Stimulated activated naive CD4-positive, alpha-beta T cell treated with Interleukin-2 at 50 U/mL for 16 hours (primary cell): ENCODE measurements around the gene COL26A1.

ENCODE experiments used
- DNase-seq: peaks from one replicate; lab custom pipeline; 2025; lab: John Stamatoyannopoulos, UW

The COL26A1 gene

DNA sequence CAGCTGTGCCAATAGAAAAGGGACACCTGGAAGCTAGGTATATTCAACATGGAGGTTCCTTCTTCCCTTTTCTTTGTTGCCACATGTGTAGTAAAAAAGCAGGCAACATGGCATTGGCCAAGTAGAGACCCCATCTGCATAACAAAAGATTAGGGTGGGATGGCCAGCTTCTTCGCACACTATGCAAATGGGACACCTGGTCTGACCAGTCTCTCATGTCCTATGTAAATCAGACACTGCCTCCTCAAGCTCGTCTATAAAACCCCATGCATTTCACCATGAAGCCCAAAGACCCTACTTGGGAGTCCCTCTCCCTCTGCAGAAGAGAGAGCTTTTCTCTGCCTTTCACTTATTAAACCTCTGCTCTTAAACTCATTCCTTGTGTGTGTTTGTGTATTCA lies 212.5 kb downstream of the COL26A1 start:
- DNase-seq: no peak

DNA sequence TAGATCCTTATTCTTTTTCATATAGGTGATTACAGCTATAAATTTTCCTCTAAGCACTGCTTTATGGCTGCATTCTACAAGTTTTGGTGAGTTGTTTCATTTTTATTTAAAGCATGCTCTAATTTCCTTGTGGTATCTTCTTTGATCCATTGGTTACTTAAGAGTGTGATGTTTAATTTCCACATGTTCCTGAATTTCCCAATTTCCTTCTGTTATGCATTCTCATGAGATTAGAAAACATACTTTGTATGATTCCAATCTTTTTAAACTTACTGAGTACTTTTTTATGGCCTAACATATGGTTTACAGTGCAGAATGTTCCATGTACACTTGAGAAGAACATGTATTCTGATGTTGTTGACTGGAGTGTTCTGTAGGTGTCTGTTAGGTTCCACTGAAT lies 213.0 kb downstream of the COL26A1 start:
- no peak for DNase-seq

DNA sequence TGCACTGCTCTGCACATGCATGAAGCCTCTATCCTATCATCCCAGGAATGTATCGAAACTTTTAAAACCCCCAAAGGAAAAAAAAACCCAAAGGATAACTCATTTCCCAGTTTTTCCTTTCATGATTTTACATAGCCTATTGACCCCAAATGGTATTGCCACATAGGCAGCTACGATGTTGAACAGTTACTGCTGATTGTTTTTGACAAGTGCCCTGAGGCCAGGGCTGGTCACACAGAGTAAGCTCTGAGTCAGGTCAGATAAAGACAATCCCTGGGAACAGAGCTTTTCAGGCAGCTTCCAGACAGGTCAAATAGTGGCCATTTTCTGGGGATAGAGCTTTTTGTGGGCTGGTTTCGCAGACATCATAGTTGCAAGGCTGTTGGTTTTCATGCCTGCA lies 214.3 kb downstream of the COL26A1 start:
- DNase-seq: no peak

DNA sequence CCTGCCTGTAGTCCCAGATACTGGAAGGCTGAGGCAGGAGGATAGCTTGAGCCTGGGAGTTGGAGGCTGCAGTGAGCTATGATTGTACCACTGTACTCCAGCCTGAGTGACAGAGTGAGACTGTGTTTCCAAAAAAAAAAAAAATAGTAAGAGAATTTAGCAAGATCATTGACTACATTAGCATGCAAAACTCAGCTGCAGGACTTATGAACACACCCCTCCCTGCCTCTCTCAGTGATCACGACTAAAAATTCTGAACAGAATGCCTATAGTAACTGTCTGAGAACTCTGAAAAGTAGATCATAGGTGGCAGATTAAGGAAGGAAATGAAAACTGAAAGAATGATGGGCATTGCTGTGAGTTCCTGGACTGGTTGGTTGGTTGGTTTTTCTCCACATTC lies 215.9 kb downstream of the COL26A1 start:
- DNase-seq: no peak

DNA sequence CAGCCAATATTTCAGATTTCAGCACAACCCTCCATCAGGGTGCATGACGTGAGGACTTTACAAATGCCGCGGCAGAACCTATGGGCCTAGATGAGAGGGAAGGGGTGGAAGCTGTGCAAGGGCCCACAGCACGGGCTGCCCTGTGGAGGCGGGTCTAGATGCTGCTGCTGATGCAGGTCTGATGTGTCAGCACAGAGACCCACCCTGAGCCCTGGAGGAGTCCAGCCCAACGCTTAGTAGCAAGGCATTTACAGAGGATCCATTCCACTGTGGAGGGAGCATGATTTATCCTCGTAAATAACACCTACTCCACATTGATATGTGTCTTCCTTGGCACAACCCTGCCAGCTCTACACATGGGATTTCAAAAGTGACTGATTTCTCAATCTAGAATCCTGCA lies 217.9 kb downstream of the COL26A1 start:
- DNase-seq: no peak

DNA sequence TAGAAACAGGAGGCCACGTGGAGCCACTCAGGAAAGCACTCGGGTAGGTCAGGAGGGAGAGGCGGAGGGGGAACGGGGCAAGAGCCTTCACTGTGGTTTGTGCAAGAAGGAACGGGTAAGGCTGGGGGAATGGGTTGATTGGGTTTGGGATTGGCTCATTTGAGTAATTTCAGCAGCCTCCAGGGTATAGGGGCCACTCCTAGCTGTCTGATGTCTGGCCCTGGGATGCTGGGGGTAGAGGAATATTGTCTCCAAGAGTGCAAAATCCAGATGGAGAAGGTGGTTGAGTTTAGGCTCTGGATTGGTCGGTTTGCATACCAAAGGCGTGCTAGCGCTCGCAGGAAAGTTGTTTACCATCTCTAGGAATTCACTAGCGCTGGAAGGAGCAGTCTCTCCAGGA lies 219.2 kb downstream of the COL26A1 start:
- DNase-seq: no peak

DNA sequence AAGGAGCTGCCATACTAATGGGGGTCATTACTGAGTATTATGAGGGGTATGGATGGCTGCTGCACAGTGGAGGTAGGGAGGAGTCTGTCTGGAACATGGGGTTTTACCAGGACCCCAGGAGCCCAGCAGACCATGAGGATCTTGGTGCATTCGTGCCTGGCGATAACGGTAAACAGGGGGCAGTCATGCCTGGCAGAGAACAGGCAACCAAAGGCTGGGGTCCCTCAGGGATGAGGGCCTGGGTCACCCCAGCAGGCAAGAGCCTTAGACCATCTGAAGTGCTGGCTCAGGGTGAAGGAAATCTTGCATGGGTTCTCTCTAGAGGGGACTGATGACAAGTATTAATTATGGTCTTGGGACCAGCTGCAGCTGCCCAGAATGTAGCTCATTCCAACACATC lies 220.3 kb downstream of the COL26A1 start:
- no peak for DNase-seq

DNA sequence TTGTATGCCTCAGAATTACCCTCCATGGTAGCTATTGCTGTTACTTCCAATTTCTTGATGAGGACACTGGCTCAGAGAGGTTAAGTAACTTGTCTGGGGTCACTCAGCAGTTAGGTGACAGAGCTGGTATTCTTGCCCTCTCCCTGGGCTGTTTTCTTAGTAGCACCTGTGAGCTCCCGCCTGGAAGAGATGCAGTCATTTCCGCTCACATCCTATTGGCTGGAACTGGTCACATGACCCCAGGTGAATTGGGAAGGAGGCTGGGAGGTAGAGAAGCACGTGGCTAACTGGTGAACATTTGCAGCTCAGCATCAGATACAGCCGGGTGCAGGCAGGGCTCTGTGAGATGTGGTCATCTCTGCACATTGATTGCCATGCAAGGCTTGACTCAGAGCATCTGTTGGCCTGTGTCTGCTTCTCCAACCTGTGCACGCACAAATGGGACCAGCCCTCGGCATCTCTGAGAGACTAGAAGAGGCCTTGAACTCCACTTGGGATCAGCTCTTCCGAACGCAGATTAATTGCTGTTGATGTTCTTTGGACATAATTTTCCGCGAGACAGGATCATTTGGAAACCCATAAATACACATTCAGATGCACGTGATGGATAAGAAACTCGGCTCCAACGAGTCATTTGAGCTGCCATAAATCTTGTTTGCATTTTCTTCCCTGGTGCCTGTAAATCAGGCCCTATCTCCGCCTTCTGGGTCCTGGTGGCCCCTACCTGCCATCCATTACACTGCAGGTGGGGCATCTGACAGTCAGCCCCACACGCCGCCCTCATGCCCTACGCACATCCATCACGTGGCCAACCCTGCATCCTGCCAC lies 223.6 kb downstream of the COL26A1 start:
- no peak for DNase-seq

DNA sequence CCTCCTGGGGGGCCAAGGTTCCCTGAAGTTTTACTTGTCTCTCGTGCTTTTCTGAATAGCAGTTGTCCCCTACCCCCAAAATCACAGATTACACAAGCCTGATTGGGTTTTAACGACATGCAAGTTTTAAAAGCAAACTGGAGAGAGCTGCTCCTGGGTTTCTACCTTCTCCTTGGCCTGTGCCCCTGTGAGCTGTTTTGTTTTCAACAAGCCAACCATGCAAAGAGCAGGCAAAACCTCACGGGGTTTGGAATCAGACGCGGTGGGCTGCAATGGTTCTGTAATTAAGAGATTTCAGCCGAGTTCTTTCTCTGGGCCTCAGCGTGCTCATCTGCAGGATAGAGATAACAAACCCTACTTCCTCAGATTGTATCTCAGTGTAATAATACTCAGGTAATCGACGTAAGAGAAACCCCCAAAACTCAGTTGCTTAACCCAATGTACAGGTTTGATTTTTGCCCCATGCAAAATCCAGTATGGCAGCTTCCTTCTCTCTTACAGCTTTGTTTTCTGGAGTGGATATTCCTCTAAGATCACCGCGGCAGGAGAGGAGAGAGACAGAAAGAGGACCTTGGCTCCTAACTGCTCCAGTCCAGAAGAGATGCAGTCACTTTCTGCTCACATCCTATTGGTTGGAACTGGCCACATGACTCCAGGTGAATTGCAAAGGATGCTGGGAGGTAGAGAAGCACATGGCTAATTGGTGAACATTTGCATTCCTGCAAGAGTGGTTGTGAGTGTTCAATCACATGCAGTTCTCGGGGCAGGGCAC lies 224.4 kb downstream of the COL26A1 start:
- DNase-seq: no peak

DNA sequence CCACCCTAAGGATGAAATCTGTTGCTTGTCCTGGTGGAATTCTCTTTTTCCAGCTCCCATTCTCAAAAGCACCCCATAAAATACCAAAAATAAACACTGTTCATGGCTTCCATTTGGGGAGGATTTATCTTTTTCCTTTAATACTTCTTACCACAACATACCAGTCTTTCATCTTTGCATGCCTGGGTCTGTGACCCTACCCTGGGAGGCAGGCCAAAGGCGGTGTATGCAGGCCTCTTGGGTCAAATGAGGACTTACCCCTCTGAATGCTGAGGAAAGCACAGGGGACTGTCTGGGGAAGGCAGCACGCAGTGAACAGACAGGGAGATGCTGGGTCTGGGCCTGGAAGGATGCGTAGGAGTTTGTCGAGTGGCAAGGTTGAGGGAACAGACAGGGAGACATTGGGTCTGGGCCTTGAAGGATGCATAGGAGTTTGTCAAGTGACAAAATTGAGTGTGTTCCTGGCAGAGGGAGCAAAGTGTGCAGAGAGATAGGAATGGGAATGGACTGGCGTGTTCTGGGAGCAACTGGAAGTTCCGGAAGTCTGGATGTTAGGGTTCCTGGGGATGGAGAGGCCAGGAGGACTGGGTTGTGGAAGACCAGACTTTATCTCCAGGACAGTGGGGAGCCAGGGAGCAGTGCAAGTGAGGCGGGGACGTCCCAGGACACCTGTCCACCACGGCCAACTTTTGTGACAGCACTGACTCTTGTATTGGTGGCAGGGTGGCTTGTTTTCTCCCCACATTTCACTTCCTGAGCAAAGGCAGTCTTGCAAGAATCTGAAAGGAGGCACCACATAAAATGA lies 225.7 kb downstream of the COL26A1 start:
- DNase-seq: no peak

DNA sequence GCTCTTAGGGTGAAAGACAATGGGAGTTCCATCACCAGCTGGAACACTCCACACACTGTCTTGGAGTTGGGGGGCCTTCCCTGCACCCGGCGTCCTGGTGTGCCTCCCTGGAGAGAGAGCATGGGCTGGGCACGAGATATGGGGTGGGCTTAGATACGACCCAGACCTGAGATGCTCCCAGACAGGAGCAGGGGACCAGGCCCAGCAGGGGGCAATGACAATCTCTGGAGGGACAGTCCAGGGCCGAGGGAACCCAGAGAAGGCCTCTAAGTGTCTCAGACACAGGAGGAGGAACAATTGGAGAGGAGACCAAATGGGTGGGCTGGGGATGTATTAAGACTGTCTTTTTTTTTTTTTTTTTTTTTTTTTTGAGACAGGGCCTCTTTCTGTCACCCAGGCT lies 226.4 kb downstream of the COL26A1 start:
- no peak for DNase-seq

DNA sequence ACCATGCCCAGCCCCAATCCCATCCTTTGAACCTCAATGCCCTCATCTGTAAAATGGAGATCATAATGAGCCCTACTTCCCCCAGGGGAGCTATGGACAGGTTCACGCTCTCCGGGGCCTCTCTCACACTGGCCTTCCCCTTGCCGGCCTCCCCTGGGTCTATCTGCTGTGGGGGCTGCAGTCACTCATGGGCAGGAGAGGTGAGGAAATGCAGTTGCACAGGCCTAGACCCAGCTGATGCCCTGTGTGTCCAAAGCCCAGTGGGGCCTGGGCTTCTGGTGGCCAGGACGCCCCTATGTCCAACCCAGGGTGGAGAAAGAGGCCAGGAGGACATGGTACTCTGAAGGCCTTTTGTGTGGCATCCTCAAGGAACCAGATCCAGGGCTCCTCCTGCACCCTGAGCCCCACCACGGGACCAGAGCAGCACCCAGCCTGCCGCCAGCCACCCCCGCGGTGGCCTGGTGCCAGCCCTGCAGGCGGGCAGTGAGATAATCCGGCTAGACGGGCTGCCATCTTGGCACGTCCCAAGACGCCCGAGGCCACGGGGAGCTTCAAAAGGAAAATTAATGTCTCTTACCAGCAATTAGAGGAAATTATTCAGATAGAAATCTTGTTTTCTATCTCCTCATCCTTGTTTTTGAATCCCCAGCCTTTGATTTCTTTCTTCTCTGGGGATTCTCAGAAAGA lies 227.4 kb downstream of the COL26A1 start:
- DNase-seq: no peak

DNA sequence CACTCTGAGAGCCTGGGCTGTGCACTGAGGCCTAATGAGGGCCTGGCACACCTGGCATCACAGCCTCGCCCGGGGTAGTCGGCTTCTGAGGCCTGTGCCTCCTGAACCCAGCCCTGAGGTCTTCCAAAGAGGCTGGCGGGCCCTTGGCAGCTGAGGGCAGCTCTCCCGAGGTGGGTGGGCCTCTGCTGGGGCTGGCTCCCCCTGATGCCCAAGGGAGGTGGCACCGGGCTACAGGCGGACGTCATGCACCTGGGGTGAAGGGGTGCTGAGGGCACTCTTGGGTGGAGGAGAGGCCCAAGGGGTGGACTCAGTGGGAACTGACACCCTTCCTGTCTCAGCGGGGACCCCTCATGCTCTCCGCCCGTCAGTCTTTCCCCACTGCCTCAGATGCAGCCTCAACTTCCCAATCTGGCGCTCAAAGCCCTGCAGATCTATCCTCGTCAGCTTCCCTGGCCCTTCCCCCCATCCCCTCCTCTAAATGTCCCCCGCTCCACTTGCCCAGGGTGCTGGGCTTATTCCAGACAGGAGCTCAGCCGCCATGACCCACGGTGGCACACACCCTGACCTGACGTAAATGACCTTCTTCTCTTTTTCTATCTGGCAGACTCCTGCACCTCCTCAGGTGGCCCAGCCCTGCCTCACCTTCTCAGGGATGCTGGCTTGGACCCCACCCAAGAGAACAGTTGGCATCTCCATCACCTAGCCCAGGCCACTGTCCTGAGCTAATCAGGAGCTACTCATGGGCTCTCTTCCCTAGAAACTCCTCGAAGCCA lies 228.2 kb downstream of the COL26A1 start:
- DNase-seq: no peak

DNA sequence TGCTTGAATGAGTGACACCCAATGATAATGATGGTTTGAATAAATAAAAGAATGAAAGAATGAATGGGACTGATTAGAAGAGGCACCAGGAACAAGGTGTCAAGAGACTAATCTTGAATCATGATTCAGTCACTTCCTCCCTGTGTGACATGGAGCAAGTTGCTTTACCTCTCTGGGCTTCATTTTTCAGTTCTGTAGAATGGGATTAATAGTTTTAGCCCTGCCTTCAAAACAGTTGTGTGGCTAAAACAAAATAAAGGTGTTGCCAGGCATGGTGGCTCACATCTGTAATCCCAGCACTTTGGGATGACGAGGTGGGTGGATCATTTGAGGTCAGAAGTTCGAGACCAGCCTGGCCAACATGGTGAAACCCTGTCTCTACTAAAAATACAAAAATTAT lies 228.8 kb downstream of the COL26A1 start:
- DNase-seq: no peak

DNA sequence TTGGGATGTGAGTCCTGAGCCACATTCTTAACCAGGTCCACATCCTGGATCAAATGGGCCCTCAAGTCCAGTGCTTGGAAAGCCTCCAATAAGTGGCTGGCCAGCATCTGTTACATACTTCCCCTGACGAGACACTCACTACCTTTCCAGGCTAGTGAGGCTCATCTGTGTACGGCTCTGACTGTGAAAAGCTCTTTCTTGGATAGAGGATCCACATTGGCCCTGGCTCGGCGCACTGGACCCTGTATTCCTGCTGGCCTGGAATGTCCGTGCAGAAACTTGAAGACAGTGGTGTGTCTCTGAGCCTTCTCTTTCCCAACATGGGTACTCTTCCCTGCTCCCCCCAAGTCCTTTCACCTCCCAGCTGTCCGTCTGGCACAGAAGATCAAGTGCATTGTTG lies 230.9 kb downstream of the COL26A1 start:
- DNase-seq: no peak

DNA sequence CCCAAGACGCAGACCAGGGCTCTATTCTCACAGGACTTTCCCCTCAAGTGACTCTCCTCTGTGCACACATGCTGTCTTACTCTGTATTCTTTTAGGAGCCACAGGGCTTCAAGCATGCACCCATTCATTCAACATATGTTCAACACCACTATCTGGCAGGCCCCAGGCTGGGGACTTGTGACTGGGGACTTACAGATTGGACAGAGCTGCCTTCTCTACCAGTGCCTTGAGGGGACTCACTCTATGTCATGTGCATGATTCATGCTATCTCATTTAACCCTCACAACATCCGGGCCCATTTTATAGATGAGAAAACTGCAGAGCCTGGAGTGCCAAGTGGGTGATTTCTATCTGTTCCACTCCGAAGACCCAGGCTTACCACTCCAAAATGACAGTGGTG lies 232.1 kb downstream of the COL26A1 start:
- DNase-seq: no peak

DNA sequence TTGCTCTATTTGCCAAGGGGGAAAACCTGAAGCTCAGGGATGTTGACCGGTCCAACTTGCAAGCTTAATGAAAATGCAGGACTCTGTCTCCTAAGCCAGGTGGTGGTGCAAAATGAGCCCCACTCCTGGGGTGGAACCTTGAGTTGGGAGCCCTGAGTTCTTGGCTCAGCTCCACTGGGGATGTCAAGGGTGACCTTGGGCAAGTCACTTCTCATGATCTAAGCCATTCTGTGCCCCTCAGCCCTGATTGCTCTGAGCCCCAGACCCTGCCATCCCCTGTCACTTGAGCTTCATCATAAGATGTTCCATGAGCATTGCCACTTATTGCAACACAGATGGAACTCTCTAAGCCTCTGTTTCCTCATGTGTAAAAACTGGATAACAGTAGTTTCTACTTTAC lies 232.6 kb downstream of the COL26A1 start:
- no peak for DNase-seq

DNA sequence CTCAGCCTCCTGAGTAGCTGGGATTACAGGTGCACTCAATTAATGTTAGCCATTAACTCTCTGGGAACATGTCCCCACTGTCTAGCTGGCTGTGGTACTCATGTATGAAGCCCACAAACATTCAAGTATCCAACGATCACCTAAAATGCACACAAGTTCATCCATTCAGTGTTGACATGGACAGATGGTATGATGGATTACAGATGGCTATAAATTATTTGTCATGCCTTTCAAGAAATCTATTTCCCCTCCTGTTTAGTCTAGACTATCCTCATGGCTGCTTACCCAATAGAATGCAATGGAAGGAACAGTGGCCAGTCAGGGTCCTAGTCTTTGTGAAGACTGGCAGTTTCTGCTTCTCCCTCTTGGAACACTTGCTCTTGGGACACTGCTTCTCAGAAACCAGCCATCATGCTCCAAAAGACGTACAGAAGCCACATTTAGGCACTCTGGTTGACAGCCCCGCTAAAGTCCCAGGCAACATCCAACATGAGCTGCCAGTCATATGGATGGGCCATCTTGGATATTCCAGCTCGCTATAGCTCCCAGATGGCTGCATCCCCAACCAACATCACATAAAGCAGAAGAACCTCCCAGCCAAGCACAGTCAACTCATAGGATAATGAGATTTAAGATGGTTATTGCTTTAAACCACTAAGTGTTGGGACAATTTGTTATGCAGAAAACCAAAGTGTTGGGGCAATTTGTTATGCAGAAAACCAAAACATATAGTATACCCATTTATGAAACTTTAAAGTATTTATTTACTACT lies 233.3 kb downstream of the COL26A1 start:
- no peak for DNase-seq

DNA sequence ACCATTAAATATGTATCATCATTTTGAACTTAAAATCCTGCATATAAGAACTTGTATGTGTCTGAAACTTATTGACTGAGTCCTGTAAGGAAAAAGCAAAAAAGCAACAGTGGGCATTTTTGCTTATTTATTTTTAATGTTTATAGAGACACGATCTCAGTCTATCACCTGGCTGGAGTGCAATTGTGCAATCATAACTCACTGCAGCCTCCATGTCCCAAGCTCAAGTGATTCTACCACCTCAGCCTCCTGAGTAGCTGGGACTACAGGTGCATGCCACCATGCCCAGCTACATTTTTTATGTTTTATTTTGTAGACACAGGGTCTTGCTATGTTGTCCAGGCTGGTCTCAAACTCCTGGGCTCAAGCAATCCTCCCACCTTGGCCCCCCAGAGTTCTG lies 234.2 kb downstream of the COL26A1 start:
- DNase-seq: no peak

DNA sequence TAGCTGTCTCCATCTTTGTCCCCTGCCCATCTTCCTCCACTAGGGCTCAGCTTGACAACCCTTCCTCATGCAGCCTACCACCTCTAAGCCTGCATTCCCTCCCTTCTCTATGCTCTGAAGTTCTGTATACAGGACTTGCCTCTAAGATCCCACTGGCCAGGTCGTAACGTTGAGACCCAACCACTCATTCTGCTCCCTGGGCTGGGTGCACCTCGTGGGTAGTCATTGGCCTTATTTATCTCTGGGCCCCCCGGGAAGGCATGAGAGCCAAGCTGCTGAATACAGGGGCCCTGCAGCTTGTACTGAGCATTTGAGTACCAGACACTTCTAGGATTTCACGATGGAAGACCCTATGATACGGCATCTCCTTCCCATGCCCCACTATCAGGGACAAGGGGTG lies 235.3 kb downstream of the COL26A1 start:
- DNase-seq: no peak
